A549 (cell line): ENCODE data around the gene AFAP1L2. TPM values are rescaled to one million over a fixed set of nuclear protein-coding genes. Genes with fewer than 3 reads are reported as not detected.

Experiments
- ATAC-seq, 2 experiments: fragments of 200-7000 bp in 1 of 2; fragments of >200 bp in 1 of 2; cut with Nextera tagmentation in 1 of 2; cut with Tn5 transposase in 1 of 2; 3 replicates each; pipeline versions ENCODE4 v1.8.0 to v1.9.1; 2018 to 2020; ENCODE audit warnings: mild to moderate bottlenecking in 1 of 2, moderate library complexity in 1 of 2
- CTCF ChIA-PET: fragments of 300-600 bp; sonication (Branson Sonifier 250); formaldehyde crosslinking; extraction: SDS; loops from one replicate; lab custom pipeline; 2021; ENCODE audit warnings: antibody characterized with exemption, inconsistent platforms; lab: Yijun Ruan, JAX
- POLR2A ChIA-PET: fragments of 350-600 bp; formaldehyde crosslinking; extraction: SDS; loops from one replicate; lab custom pipeline; 2021; ENCODE audit warnings: antibody characterized with exemption, inconsistent platforms; lab: Yijun Ruan, JAX
- DNase-seq, 2 experiments: peaks; one replicate each; pipeline versions ENCODE4 v3.0.0 to v3.0.0-alpha.2; 2011 to 2016; ENCODE audit warnings: low read depth in 1 of 2, low spot score in 1 of 2
- FAIRE-seq: peaks from 2 replicates; lab custom pipeline; 2011; peaks lifted over from hg19 to GRCh38; lab: Jason Lieb, UNC
- H3K27ac ChIP-seq, 2 experiments: fragments of >200 bp; sonication (Bioruptor Twin); formaldehyde crosslinking; 3 replicates each; pipeline ENCODE4 v1.5.1; 2016 to 2017
- H3K4me1 ChIP-seq: fragments of >200 bp; sonication (Bioruptor Twin); formaldehyde crosslinking; 3 replicates; pipeline ENCODE4 v1.6.1; 2016
- H3K4me2 ChIP-seq: fragments of >200 bp; sonication (Bioruptor Twin); formaldehyde crosslinking; 3 replicates; pipeline ENCODE4 v1.6.1; 2016
- H3K4me3 ChIP-seq: fragments of >200 bp; sonication (Bioruptor Twin); formaldehyde crosslinking; 3 replicates; pipeline ENCODE4 v1.5.1; 2016
- H3K9me3 ChIP-seq: fragments of >200 bp; sonication (Bioruptor Twin); formaldehyde crosslinking; 3 replicates; pipeline ENCODE4 v1.6.1; 2016
- CBX8 ChIP-seq: fragments of 200-600 bp; sonication (generic); IDR thresholded peaks from 2 replicates; pipeline ENCODE4 v1.6.1; 2016
- CEBPB ChIP-seq, 2 experiments: fragments of >200 bp in 1 of 2; sonication (Bioruptor Twin) in 1 of 2; formaldehyde crosslinking in 1 of 2; IDR thresholded peaks; 2 replicates each; pipeline ENCODE4 v1.6.1; 2012 to 2016
- CHD2 ChIP-seq: fragments of 150-350 bp; IDR thresholded peaks from 2 replicates; pipeline ENCODE4 v1.6.1; 2014; ENCODE audit warnings: low read length; ENCODE audit not compliant: partially characterized antibody
- EHF ChIP-seq: fragments of 250-450 bp; sonication (Bioruptor Pico); IDR thresholded peaks from 2 replicates; pipeline ENCODE4 v1.5.0; 2020; ENCODE audit warnings: mild to moderate bottlenecking
- EP300 ChIP-seq, 2 experiments: fragments of >200 bp; sonication (Bioruptor Twin); formaldehyde crosslinking; IDR thresholded peaks; 2 replicates in 1 of 2; 3 replicates in 1 of 2; pipeline ENCODE4 v1.6.1; 2016 to 2017
- FOSB ChIP-seq: fragments of 250-450 bp; sonication (Bioruptor Pico); IDR thresholded peaks from 2 replicates; pipeline ENCODE4 v1.5.0; 2020; ENCODE audit warnings: mild to moderate bottlenecking, moderate library complexity
- FOSL2 ChIP-seq, 2 experiments: fragments of 450-650 bp in 1 of 2; fragments of >200 bp in 1 of 2; sonication (Bioruptor Twin) in 1 of 2; formaldehyde crosslinking; IDR thresholded peaks; 2 replicates each; pipeline versions ENCODE4 v1.5.0 to v1.6.1; 2016 to 2020; ENCODE audit warnings: mild to moderate bottlenecking in 1 of 2, moderate library complexity in 1 of 2
- HEYL ChIP-seq: fragments of 250-450 bp; sonication (Bioruptor Pico); IDR thresholded peaks from 2 replicates; pipeline ENCODE4 v1.8.0; 2021; ENCODE audit warnings: mild to moderate bottlenecking, moderate library complexity
- HMGXB4 ChIP-seq: fragments of 250-450 bp; sonication (Bioruptor Pico); IDR thresholded peaks from 2 replicates; pipeline ENCODE4 v1.5.0; 2021; ENCODE audit warnings: mild to moderate bottlenecking, moderate library complexity, borderline replicate concordance
- HOXA7 ChIP-seq: fragments of 250-450 bp; sonication (Bioruptor Pico); IDR thresholded peaks from 2 replicates; pipeline ENCODE4 v1.5.0; 2020; ENCODE audit warnings: mild to moderate bottlenecking, moderate library complexity
- HOXB13 ChIP-seq: fragments of 250-450 bp; sonication (Bioruptor Pico); IDR thresholded peaks from 2 replicates; pipeline ENCODE4 v1.5.0; 2020; ENCODE audit warnings: low read depth, mild to moderate bottlenecking, moderate library complexity
- NFE2L2 ChIP-seq: fragments of 150-350 bp; conservative IDR thresholded peaks from 2 replicates; pipeline ENCODE4 v1.6.1; 2014; ENCODE audit warnings: low read length
- NR3C1 ChIP-seq: fragments of >200 bp; sonication (Bioruptor Twin); formaldehyde crosslinking; IDR thresholded peaks from 3 replicates; pipeline ENCODE4 v1.6.1; 2017
- PBX3 ChIP-seq: IDR thresholded peaks from 2 replicates; pipeline ENCODE4 v1.6.1; 2012
- RAD21 ChIP-seq, 2 experiments: fragments of >200 bp in 1 of 2; sonication (Bioruptor Twin) in 1 of 2; formaldehyde crosslinking in 1 of 2; IDR thresholded peaks in 1 of 2; conservative IDR thresholded peaks in 1 of 2; 2 replicates in 1 of 2; 3 replicates in 1 of 2; pipeline ENCODE4 v1.6.1; 2012 to 2018; ENCODE audit warnings: inconsistent platforms in 1 of 2
- RARB ChIP-seq: fragments of 250-450 bp; sonication (Bioruptor Pico); IDR thresholded peaks from 2 replicates; pipeline ENCODE4 v1.8.0; 2021; ENCODE audit warnings: mild to moderate bottlenecking, moderate library complexity
- RNF2 ChIP-seq: fragments of 200-600 bp; sonication (generic); IDR thresholded peaks from 2 replicates; pipeline ENCODE4 v1.6.1; 2016; ENCODE audit warnings: low read depth, mild to moderate bottlenecking, antibody characterized with exemption, moderate library complexity, borderline replicate concordance
- TP53 ChIP-seq: fragments of 250-450 bp; sonication (Bioruptor Pico); IDR thresholded peaks from 2 replicates; pipeline ENCODE4 v1.5.0; 2021; ENCODE audit warnings: mild to moderate bottlenecking, moderate library complexity
- WGBS: methylation state at CpG from one replicate; pipeline ENCODE4 v1.1.6; 2017; ENCODE audit errors: missing lambda C conversion rate; 5-methylcytosine and 5-hydroxymethylcytosine counted together
- polyA plus RNA-seq, 4 experiments: library from polyadenylated mRNA; depleted of rRNA in 3 of 4; stranded (reverse); fragments of >200 nt; fragmentation: RNase III in 1 of 4; extraction: RNeasy Plus Mini Kit Qiagen cat#74134 plus additional on column Dnase treatment in 1 of 4; gene quantifications; 2 replicates in 3 of 4; 3 replicates in 1 of 4; pipeline ENCODE4 v1.2.3, GENCODE V29; 2011 to 2017

AFAP1L2 gene
- polyA plus RNA-seq, 2 of the 4 experiments (the other 2 are of a cell fraction) = 19.6 to 27.3 TPM

GRCh38 chr10:114401195-114401791, 3.0 kb downstream of the AFAP1L2 start:
- DNase-seq = no peak
- H3K27ac ChIP-seq = no peak overlapping the region

GRCh38 chr10:114400091-114400490, 4.2 kb downstream of the AFAP1L2 start:
- no peaks in the 10 kb centered on the region for H3K9me3 ChIP-seq
- DNase-seq (no peak), ATAC-seq (no peak), FAIRE-seq (no peak)
- no peak overlapping the region for H3K4me3 ChIP-seq
- TF ChIP-seq FOSB (CRISPR knock-in tag) = no peak
- no peak for TF ChIP-seq HMGXB4
- TF ChIP-seq HOXA7 (CRISPR knock-in tag) = no peak
- no peak for TF ChIP-seq CBX8
- TF ChIP-seq PBX3 = no peak
- TF ChIP-seq RAD21 (conservative IDR thresholded peaks at IDR 0.05 in 1 of 2, IDR thresholded peaks at IDR 0.05 in 1 of 2) = no peak
- no peak for TF ChIP-seq EP300 (IDR thresholded peaks at IDR 0.05)
- no peak for TF ChIP-seq HOXB13 (CRISPR knock-in tag)
- TF ChIP-seq NFE2L2 = no peak
- TF ChIP-seq HEYL = no peak
- H3K4me2 ChIP-seq = no peak overlapping the region
- ChIA-PET CTCF (interaction anchor here (1.0 to 1.8 kb wide), 3 partner anchors 11 to 386 kb away, joined by 3 to 7 read pairs (median 4); no protein-coding TSS in a partner anchor), POLR2A (no interaction called here)
- H3K4me1 ChIP-seq = peaks cover 40% of the 10 kb centered on the region
- WGBS = 57% methylated on average over 3 of the region's 3 CpGs
- no peak overlapping the region for H3K27ac ChIP-seq

More at GRCh38 chr10:114401195-114401791, 3.0 kb downstream of the AFAP1L2 start:
- TF ChIP-seq CEBPB (IDR thresholded peaks at IDR 0.05) (peak; percentile 10 to 36; a peak in 2 of 4 replicates), EP300 (IDR thresholded peaks at IDR 0.05) (no peak), FOSL2 (IDR thresholded peaks at IDR 0.05) (peak; percentile 14; the same call in 1 of the 2 replicates), FOSL2 (CRISPR knock-in tag; IDR thresholded peaks at IDR 0.05) (peak; percentile 19; the same call in 1 of the 2 replicates), RARB (CRISPR knock-in tag) (no peak), EHF (no peak), TP53 (no peak)
- no peak for ATAC-seq
- Histone ChIP-seq H3K4me3 (no peak overlapping the region), H3K4me2 (peak overlapping the region; percentile 96; the same call in 2 of the 3 replicates), H3K9me3 (no peaks in the 10 kb centered on the region), H3K4me1 (peaks cover 47% of the 10 kb centered on the region)
- 82% methylated on average over 7 of the region's 7 CpGs for WGBS
- no peak for FAIRE-seq
- CTCF ChIA-PET = interaction anchor here (0.9 to 3.7 kb wide), 4 partner anchors 10 to 385 kb away, joined by 3 to 43 read pairs (median 4); no protein-coding TSS in a partner anchor
- POLR2A ChIA-PET = no interaction called here

- no peak for ATAC-seq
- no peak for DNase-seq
- Histone ChIP-seq H3K27ac (no peak overlapping the region), H3K4me3 (no peak overlapping the region), H3K9me3 (no peaks in the 10 kb centered on the region)
- POLR2A ChIA-PET = no interaction called here
- 82% methylated on average over 6 of the region's 6 CpGs for WGBS
- CTCF ChIA-PET = interaction anchor here (1.8 kb wide), 1 partner anchor 96 kb away, joined by 7 read pairs; no protein-coding TSS in a partner anchor
- no peak for TF ChIP-seq RNF2
- TF ChIP-seq NR3C1 = no peak
- TF ChIP-seq CHD2 = no peak
- TF ChIP-seq, all 56 proteins: peak for 0
- H3K4me1 ChIP-seq = peaks cover 38% of the 10 kb centered on the region
- H3K4me2 ChIP-seq = no peak overlapping the region
- no peak for FAIRE-seq
Observed at GRCh38 chr10:114399576-114399975, 4.7 kb downstream of the AFAP1L2 start.
